Kidney epithelial cell (primary cell): ENCODE results near the gene PERM1. TPM values are rescaled to one million over a fixed set of nuclear protein-coding genes. Genes with fewer than 3 reads are reported as not detected.

Experiments
- DNase-seq: peaks from one replicate; pipeline ENCODE4 v3.0.0-alpha.2; 2010; ENCODE audit warnings: low read depth
- H3K27me3 ChIP-seq: 2 replicates; pipeline ENCODE4 v1.6.0; 2011; ENCODE audit warnings: low read length; ENCODE audit not compliant: control insufficient read depth, insufficient read depth
- H3K36me3 ChIP-seq: 2 replicates; pipeline ENCODE4 v1.5.1; 2011; ENCODE audit warnings: low read length; ENCODE audit not compliant: control insufficient read depth, insufficient read depth
- H3K4me3 ChIP-seq: 2 replicates; pipeline ENCODE4 v1.5.1; 2011; ENCODE audit warnings: low read depth, mild to moderate bottlenecking, control low read depth, low read length
- CTCF ChIP-seq: IDR thresholded peaks from 2 replicates; pipeline ENCODE4 v1.5.1; 2011; ENCODE audit warnings: mild to moderate bottlenecking, moderate library complexity, low read length, control low read depth, inconsistent platforms; ENCODE audit not compliant: insufficient read depth, poor library complexity, severe bottlenecking
- total RNA-seq: library from RNA; depleted of rRNA; stranded (reverse); fragments of >200 nt; gene quantifications from 2 replicates; pipeline ENCODE4 v1.2.3, GENCODE V29; 2015

PERM1 gene
- total RNA-seq, 1 donor from 2014 or later = not detected

- Histone ChIP-seq H3K27me3 (peaks cover 13% of the 10 kb centered on the region), H3K36me3 (no peaks in the 10 kb centered on the region), H3K4me3 (peak within 1 kb of the TSS; percentile 59)
- no peak for DNase-seq
- no peak for TF ChIP-seq CTCF
Observed at GRCh38 chr1:966135-966703, 15.7 kb downstream of the PERM1 start, which contains the start of gene PLEKHN1. PLEKHN1 (plus strand) TSS chr1:966482; CDS start chr1:966532, 50 bp downstream.

GRCh38 chr1:965526-966134, 16.3 kb downstream of the PERM1 start:
- no peak overlapping the region for H3K4me3 ChIP-seq
- DNase-seq = no peak
- H3K27me3 ChIP-seq = peaks cover 7% of the 10 kb centered on the region
- no peak for TF ChIP-seq CTCF
- no peaks in the 10 kb centered on the region for H3K36me3 ChIP-seq

GRCh38 chr1:964691-965525, 17.0 kb downstream of the PERM1 start:
- DNase-seq = no peak
- no peak for TF ChIP-seq CTCF
- H3K36me3 ChIP-seq = no peaks in the 10 kb centered on the region
- no peak overlapping the region for H3K4me3 ChIP-seq
- H3K27me3 ChIP-seq = no peaks in the 10 kb centered on the region

- peaks cover 3% of the 10 kb centered on the region for H3K27me3 ChIP-seq
- no peak for TF ChIP-seq CTCF
- H3K36me3 ChIP-seq = no peaks in the 10 kb centered on the region
- DNase-seq = no peak
- no peak overlapping the region for H3K4me3 ChIP-seq
Observed at GRCh38 chr1:963746-964525, 18.0 kb downstream of the PERM1 start.

GRCh38 chr1:963301-963651, 18.6 kb downstream of the PERM1 start:
- TF ChIP-seq CTCF = no peak
- H3K36me3 ChIP-seq = no peaks in the 10 kb centered on the region

More at GRCh38 chr1:963301-963651, 18.6 kb downstream of the PERM1 start:
- no peak for DNase-seq
- Histone ChIP-seq H3K4me3 (no peak overlapping the region), H3K27me3 (peaks cover 3% of the 10 kb centered on the region)
